Measurements from ENCODE around the gene TC2N.

DNA sequence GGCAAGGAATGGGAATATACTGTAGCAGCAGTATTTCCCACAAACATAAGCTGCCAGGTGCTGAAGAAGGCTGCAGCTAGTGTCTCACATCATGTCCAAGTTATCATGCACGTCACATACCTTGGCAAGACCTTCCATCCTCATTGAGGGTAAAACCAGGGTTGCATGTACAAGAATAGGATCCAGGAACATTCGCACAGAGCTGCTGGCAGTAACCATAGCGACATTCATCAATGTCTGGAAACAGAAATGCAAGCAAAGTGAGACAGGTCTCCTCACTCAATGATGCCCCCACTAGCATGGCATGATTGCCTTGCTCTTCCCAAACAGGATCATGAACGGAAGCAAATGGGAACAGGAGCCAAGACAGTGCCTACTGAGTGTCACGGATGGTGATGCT lies 23.8 kb upstream of the TC2N start:
- TF ChIP-seq, protein P1, sequence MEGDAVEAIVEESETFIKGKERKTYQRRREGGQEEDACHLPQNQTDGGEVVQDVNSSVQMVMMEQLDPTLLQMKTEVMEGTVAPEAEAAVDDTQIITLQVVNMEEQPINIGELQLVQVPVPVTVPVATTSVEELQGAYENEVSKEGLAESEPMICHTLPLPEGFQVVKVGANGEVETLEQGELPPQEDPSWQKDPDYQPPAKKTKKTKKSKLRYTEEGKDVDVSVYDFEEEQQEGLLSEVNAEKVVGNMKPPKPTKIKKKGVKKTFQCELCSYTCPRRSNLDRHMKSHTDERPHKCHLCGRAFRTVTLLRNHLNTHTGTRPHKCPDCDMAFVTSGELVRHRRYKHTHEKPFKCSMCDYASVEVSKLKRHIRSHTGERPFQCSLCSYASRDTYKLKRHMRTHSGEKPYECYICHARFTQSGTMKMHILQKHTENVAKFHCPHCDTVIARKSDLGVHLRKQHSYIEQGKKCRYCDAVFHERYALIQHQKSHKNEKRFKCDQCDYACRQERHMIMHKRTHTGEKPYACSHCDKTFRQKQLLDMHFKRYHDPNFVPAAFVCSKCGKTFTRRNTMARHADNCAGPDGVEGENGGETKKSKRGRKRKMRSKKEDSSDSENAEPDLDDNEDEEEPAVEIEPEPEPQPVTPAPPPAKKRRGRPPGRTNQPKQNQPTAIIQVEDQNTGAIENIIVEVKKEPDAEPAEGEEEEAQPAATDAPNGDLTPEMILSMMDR (IDR thresholded peaks at IDR 0.05; ENCODE audit: poor library complexity, severe bottlenecking): no peak
- no peak for TF ChIP-seq EZH2 (IDR thresholded peaks at IDR 0.05; ENCODE audit: borderline replicate concordance, insufficient read depth, low read length, poor library complexity, severe bottlenecking)
- no peak for TF ChIP-seq POLR2AphosphoS5 (IDR thresholded peaks at IDR 0.05)
- TF ChIP-seq TAF1 (IDR thresholded peaks at IDR 0.05; ENCODE audit: low read depth): no peak
- no peak for TF ChIP-seq RAD21 (conservative IDR thresholded peaks at IDR 0.05)
- TF ChIP-seq, protein P2, sequence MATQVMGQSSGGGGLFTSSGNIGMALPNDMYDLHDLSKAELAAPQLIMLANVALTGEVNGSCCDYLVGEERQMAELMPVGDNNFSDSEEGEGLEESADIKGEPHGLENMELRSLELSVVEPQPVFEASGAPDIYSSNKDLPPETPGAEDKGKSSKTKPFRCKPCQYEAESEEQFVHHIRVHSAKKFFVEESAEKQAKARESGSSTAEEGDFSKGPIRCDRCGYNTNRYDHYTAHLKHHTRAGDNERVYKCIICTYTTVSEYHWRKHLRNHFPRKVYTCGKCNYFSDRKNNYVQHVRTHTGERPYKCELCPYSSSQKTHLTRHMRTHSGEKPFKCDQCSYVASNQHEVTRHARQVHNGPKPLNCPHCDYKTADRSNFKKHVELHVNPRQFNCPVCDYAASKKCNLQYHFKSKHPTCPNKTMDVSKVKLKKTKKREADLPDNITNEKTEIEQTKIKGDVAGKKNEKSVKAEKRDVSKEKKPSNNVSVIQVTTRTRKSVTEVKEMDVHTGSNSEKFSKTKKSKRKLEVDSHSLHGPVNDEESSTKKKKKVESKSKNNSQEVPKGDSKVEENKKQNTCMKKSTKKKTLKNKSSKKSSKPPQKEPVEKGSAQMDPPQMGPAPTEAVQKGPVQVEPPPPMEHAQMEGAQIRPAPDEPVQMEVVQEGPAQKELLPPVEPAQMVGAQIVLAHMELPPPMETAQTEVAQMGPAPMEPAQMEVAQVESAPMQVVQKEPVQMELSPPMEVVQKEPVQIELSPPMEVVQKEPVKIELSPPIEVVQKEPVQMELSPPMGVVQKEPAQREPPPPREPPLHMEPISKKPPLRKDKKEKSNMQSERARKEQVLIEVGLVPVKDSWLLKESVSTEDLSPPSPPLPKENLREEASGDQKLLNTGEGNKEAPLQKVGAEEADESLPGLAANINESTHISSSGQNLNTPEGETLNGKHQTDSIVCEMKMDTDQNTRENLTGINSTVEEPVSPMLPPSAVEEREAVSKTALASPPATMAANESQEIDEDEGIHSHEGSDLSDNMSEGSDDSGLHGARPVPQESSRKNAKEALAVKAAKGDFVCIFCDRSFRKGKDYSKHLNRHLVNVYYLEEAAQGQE (IDR thresholded peaks at IDR 0.05; ENCODE audit: borderline replicate concordance): no peak
- TF ChIP-seq EP300 (conservative IDR thresholded peaks at IDR 0.05; ENCODE audit: poor library complexity, severe bottlenecking): peak; percentile 11
- no peak for TF ChIP-seq SMC3 (conservative IDR thresholded peaks at IDR 0.05; ENCODE audit: poor library complexity)
- no peak for TF ChIP-seq MXI1 (conservative IDR thresholded peaks at IDR 0.05; ENCODE audit: poor library complexity, severe bottlenecking)

Data from neural cell (in vitro differentiated cells).